Superior temporal gyrus (tissue), 1 donor: Measurements from ENCODE around the gene MAP4K1.
"Not testable (repeated sequence)": the region's sequence is repeated elsewhere in the genome, so short reads cannot be mapped to it uniquely, and the experiment has no call there.

Experiments
- DNase-seq: peaks from one replicate; pipeline ENCODE4 v3.0.0-alpha.2; 2016; ENCODE audit errors: extremely low spot score

The MAP4K1 gene

DNA sequence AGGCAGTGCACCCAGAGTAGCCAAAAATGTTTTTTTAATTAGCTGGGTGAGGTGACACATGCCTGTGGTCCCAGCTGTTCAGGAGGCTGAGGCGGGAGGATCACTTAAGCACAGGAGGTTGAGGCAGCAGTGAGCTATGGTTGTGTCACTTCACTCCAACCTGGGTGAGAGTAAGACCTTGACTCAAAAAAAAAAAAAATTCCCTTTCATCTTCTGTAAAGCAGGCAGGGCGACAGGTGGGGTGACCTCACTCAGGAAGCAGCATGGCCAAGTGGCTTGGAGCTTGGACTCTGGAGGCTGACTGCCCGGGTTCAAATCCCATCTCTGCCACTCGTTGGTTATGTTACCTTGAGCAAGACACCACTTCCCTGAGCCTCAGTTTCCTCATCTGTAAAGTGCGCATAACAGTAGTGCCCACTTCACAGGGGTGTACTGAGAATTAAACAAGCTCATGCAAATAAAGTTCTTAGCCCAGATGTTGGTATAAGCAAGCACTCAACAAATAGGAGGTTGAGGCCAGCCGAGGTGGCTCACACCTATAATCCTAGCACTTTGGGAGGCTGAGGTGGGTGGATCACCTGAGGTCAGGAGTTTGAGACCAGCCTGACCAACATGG, 48.3 kb downstream of the MAP4K1 start:
- DNase-seq, result no peak

DNA sequence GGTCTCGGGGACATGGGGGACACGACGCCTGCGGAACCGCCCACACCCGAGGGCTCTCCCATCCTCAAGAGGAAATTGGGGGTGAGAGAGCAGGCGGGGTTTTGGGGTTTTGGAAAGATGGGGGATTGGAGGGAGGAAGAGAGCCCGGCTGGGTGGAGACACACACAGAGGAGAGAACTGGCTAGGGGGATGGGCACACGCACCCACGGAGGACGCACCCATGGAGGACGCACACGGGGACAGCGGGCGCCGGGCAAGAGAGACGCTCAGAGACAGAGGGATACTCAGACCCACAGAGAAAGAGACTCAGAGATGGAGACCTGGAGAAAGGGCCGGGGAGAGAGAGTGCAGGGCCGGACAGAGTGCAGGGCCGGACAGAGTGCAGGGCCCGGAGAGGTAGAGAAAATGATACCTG, 52.1 kb downstream of the MAP4K1 start:
- no peak for DNase-seq

GRCh38 chr19:38564981-38565690, 52.6 kb downstream of the MAP4K1 start:
- DNase-seq, result no peak

DNA sequence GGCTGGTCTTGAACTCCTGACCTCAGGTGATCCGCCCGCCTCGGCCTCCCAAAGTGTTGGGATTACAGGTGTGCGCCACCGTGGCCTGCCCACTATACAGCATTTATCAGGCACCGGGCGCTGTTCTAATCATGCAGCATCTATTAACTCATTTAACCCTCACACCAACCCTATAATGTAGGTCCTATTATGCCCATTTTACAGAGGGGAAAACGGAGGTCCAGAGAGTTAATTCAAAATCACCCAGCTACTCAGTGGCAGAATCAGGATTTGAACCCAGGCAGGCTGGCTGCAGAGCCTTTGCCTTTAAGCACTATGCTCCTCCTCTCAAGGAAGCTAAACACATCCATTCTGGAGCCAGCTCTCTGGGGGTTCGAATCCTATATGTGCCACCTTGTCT, 54.3 kb downstream of the MAP4K1 start:
- no peak for DNase-seq

DNA sequence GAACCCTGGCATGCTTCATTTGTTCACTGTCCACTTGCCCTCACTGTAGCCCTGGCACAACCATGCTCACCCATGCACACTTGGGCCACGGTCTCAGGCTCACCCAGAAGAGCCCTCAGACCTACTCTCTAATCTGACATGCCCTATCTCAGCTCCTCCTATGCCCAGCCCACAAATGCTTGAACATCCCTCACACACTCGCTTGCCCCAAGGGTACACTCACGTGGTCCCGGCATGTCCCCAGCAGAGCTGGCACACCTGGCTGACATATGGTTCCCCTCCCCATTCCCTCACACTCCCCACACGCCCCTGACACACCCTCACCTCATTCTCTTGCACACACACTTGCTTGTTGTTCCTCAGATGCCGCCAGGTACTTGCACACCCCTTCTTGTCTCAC, 55.7 kb downstream of the MAP4K1 start:
- no peak for DNase-seq

- DNase-seq, result no peak
Observed at GRCh38 chr19:38561658-38562057, 56.1 kb downstream of the MAP4K1 start.

DNA sequence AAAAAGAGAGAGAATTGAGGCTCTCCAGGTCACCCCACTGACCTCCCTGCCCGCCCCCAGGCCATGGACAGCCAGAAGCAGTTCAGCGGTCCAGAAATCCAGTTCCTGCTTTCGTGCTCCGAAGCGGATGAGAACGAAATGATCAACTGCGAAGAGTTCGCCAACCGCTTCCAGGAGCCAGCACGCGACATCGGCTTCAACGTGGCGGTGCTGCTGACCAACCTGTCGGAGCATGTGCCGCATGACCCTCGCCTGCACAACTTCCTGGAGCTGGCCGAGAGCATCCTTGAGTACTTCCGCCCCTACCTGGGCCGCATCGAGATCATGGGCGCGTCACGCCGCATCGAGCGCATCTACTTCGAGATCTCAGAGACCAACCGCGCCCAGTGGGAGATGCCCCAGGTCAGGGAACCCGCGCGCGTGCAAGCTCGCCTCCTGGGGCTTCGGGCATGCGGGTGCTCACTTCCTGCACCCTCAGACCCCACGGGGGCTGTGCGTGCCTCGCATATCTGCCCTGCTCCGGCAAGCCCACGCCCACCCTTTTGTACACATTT, 56.6 kb downstream of the MAP4K1 start:
- no peak for DNase-seq

DNA sequence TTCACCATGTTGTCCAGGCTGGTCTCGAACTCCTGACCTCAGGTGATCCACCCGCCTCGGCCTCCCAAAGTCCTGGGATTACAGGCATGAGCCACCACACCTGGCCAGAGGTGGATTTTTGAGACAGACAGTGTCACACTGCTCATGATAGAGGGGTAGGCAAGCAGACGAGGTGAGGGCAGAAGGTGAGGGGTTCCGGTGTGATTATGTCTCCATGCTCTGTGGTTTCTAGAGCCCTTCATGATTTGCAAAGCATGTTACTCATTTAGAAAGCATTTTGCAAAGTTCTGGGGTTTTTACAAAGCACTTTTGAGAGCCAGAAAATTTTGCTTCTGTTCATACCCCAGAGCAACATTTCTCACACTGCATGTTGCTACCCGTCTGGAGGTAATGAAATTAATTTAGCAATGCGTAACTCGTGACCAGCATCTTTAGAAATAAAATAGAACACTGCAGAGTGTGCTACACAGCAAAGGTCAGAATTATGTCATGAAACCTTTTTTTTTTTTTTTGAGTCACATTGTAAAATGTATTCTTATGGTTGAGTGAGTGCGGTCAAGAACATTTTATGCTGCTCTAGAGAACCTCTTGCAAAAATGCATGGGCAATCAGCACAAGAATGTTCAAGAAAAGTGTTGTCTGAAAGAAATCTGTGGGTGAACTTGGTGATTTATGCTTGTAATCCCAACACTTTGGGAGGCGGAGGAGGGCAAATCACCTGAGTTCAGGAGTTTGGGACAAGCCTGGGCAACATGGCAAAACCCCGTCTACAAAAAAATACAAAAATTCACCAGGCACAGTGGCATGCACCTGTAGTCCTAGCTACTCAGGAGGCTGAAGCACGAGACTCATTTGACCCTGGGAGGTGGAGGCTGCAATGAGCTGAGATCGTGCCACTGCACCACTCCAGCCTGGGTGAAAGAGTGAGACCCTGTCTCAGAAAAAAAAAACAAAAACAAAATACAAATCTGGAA, 58.0 kb downstream of the MAP4K1 start:
- DNase-seq, result no peak

- DNase-seq, result not testable (repeated sequence)
Observed at GRCh38 chr19:38558933-38559332, 58.8 kb downstream of the MAP4K1 start.

DNA sequence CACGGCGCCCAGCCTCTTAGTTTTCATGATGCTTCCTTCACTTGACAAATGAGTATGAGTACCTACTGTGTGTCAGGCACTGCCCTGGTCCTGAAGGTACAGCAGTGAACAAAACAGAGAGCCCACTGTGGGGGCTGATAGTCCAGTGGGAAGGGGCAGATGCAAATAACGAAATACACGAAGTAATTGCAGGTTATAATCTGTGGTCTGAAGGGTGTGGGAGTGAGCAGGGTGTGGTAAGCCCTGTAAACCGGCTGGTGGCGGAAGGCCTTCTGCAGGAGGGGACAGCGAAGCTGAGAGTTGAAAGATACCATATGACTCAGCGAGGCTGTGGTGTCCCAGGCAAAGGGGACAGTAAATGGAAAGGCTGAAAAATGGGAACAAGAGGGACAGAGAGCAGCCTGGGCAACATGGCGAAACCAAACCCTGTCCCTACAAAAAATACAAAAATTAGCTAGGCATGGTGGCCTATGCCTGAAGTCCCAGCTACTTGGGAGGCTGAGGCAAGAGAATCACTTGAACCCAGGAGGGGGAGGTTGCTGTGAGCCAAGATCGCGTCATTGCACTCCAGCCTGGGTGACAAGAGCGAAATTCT, 60.5 kb downstream of the MAP4K1 start:
- no peak for DNase-seq

DNA sequence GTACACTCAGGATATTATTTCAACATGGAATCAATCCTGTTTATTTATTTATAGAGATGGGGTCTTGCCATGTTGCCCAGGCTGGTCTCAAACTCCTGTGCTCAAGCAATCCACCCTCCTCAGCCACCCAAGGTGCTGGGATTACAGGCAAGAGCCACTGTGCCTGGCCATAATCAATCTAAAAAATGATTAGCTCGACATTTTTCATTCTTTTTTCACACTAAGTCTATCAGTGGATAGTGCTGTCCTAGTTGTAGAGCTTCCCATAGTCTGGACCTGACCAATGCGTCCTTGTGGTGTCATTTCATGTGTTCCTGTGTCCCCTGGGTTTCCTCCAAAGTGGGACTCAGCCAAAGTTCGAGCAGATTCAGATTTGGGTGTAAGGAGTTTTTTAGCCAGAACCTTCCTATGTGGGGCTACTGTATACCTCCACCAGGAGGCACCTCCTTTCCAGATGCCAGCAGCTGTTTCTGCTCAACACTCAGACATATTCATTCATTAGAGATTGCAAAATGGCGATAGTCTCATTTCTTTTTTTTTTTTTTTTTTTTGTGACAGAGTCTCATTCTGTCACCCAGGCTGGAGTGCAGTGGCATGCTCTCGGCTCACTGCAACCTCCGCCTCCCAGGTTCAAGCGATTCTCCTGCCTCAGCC, 61.1 kb downstream of the MAP4K1 start:
- no peak for DNase-seq

GRCh38 chr19:38555200-38555599, 62.6 kb downstream of the MAP4K1 start:
- DNase-seq, result no peak

DNA sequence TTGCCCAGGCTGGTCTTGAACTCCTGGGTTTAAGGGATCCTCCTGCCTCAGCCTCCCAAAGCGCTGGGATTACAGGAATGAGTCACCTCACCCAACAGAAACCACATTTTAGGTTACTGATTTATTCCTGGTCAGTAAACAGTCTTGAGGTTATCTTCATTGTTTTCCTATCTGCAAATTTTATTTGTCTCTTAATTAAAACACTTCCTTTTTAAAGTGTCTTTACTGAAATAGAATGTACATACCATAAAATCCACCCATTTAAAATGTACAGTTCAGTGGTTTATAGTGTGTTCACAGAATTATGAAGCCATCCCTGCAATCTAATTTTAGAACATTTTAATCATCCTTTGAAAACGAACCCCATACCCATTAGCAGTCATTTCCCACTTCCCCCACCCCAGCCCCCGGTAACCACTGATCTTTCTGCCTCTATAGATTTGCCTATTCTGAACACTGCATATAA, 63.0 kb downstream of the MAP4K1 start:
- DNase-seq, result no peak

DNA sequence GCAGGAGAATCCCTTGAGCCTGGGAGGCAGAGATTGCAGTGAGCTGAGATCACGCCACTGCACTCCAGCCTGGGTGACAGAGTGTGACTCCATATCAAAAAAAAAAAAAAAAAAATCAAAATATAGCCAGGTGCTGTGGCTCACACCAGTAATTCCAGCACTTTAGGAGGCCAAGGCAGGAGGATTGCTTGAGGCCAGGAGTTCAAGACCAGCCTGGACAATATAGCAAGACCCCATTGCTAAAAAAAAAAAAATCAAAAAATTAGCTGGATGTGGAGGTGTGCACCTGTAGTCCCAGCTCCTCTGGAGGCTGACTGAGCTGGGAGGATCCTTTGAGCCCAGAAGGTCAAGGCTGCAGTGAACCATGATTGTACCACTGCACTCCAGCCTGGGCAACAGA, 64.5 kb downstream of the MAP4K1 start:
- not testable (repeated sequence) for DNase-seq

DNA sequence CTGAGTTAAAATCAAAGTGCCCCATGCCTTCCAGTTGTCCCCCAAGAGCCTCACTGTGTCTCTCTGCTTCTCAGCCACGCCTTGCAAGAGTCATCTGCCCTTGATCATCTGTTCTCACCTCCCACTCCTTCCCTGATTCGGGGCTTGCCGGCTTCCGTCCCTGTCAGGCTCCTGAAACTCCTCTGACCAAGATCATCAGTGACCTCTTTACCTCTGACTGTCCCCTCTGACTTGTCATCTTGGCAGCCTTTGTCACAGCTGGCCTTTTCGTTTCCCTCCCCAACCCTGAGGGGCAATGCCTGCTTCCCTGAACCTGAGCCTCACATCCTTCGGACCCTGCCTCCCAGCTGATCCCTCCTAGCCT, 66.3 kb downstream of the MAP4K1 start:
- no peak for DNase-seq

DNA sequence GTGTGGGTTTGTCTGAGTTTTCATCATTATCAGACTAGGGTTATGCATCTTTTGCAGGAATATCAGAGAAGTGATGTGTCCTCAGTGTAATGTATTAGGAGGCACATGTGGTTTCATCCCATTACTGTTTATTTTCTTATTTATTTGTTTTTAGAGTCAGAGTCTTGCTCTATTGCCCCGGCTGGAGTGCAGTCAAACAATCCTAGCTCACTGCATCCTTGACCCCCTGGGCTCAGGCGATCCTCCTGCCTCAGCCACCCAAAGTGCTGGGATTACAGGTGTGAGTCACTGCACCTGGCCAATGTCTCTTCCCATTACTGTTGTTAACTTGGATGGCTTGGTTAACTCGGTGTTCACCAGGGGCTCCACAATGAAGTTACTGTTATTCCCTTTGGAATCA, 67.4 kb downstream of the MAP4K1 start:
- no peak for DNase-seq

GRCh38 chr19:38549942-38550341, 67.8 kb downstream of the MAP4K1 start:
- no peak for DNase-seq

DNA sequence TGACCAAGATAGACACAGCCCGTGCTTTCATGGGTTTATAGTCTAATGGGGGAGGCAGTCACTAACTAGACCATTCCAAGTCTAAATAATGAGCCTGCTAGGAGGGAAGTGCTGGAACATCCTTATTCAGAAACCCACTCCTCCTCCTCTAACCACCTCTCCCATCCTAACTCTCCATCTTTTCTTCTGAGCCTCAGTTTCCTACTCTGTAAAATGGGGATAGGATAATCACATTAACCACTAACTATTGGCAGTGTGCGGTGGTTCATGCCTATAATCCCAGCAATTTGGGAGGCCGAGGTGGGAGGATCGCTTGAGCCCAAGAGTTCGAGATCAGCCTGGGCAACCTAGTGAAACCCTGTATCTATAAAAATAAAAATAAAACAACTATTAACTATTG, 68.7 kb downstream of the MAP4K1 start:
- DNase-seq, result no peak

DNA sequence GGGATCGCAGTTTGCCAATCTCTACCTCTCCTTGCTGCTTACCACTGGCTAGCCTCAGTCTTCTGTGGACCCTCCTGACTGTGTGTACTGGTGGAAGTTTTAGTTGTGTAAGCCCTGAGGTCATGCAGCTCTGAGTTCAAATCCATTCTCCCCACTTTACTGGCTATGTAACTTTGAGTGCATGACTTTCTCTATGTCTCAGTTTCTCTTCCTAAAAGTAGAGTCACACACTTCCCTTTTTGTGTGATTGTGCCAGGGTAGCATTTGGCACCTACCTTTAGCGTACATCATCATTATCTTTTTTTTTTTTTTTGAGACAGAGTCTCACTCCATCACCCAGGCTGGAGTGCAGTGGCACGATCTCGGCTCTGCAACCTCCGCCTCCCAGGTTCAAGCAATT, 70.3 kb downstream of the MAP4K1 start:
- DNase-seq, result no peak

- no peak for DNase-seq
Observed at GRCh38 chr19:38545596-38545995, 72.2 kb downstream of the MAP4K1 start.
